Stomach (tissue), 4 donors: ENCODE results near the gene SMYD3.

Source experiments
- EP300 ChIP-seq: sonication (generic); formaldehyde crosslinking; IDR thresholded peaks from one replicate; pipeline ENCODE4 v1.6.1; 2017; ENCODE audit warnings: antibody characterized with exemption
- POLR2A ChIP-seq, 4 donors: fragments of 450-650 bp; IDR thresholded peaks; one replicate each; pipeline ENCODE4 v1.6.1; 2016; ENCODE audit warnings: antibody characterized with exemption in 4 of 4, control low read depth in 2 of 4, mild to moderate bottlenecking in 1 of 4, moderate library complexity in 1 of 4
- POLR2AphosphoS5 ChIP-seq, 3 donors: sonication (generic); formaldehyde crosslinking; IDR thresholded peaks; one replicate each; pipeline ENCODE4 v1.6.1; 2016; ENCODE audit warnings: antibody characterized with exemption in 3 of 3
- TF ChIP-seq, protein P1 (sequence below), 7 experiments: fragments of 450-650 bp in 4 of 7; fragments of 200-600 bp in 3 of 7; sonication (generic) in 3 of 7; IDR thresholded peaks; one replicate each; pipeline ENCODE4 v1.5.1; 2016 to 2019; ENCODE audit warnings: antibody characterized with exemption in 7 of 7, control low read depth in 2 of 7, mild to moderate bottlenecking in 1 of 7

DNA sequence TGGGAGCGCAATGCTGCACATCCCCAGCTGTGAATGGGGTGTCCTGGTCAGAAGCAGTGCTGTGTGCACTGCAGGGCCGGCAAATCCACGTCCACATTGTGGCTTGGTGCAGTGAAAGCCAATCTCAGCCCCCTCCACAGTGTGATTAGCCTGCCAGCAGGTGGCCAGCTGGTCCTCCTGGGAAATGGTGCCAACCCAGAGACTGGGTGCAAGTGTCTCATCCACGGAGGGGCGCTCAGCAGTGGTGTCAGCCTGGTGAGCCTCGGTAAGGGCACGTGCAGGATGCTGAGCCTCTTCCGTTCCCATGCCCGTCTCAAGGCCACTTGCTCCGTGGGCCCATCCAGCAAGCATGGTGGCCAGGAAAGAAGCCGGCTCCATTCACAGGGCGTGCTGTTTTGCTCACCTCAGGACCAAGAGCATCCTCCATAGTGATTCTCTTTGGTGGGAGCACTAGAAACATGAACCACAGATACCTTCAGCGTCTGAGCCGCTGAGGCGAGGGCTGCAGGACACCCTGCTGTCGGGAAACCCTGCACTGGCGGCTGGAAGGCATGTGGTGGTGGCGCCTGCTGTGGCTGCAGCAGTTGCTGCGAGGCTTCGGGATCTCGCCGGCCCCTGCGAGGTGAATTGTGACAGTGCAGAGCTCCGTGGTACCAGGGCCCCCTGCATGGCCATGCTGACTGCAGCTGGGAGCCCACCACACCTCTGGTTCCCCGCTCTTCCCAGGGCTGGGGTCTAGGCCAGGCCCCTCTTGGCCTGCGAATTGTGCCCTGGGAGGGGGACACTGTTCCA is 2.0 kb upstream of the SMYD3 start:
- TF ChIP-seq, protein P1, sequence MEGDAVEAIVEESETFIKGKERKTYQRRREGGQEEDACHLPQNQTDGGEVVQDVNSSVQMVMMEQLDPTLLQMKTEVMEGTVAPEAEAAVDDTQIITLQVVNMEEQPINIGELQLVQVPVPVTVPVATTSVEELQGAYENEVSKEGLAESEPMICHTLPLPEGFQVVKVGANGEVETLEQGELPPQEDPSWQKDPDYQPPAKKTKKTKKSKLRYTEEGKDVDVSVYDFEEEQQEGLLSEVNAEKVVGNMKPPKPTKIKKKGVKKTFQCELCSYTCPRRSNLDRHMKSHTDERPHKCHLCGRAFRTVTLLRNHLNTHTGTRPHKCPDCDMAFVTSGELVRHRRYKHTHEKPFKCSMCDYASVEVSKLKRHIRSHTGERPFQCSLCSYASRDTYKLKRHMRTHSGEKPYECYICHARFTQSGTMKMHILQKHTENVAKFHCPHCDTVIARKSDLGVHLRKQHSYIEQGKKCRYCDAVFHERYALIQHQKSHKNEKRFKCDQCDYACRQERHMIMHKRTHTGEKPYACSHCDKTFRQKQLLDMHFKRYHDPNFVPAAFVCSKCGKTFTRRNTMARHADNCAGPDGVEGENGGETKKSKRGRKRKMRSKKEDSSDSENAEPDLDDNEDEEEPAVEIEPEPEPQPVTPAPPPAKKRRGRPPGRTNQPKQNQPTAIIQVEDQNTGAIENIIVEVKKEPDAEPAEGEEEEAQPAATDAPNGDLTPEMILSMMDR (IDR thresholded peaks at IDR 0.05) = no peak
- TF ChIP-seq POLR2AphosphoS5 (IDR thresholded peaks at IDR 0.05) (no peak), POLR2A (IDR thresholded peaks at IDR 0.05) (no peak), EP300 (no peak)
